Measurements from ENCODE around the gene IDH3B.
A peak's percentile ranks its signal among the peaks of the same experiment; 100 is the strongest.

IDH3B gene

GRCh38 chr20:2693286-2694007 is 29.4 kb upstream of the IDH3B start:
- H3K36me3 ChIP-seq = no peaks in the 10 kb centered on the region
- H3K4me1 ChIP-seq (ENCODE audit: control insufficient read depth in 1 of 2, insufficient read depth in 1 of 2, low read depth in 1 of 2, low read length in 1 of 2) = peaks cover 9 to 12% of the 10 kb centered on the region in 2 experiments
- no peaks in the 10 kb centered on the region for H3K9me3 ChIP-seq
- no peak overlapping the region for H3K4me3 ChIP-seq (ENCODE audit: low read depth in 1 of 2, low read length in 1 of 2)
- H3K27me3 ChIP-seq = peaks cover 97% of the 10 kb centered on the region
- H3K27ac ChIP-seq = no peak overlapping the region
- no peak for TF ChIP-seq CTCF (IDR thresholded peaks at IDR 0.05)

- H3K36me3 ChIP-seq = no peaks in the 10 kb centered on the region
- no peaks in the 10 kb centered on the region for H3K9me3 ChIP-seq
- H3K4me3 ChIP-seq (ENCODE audit: low read depth in 1 of 2, low read length in 1 of 2) = no peak overlapping the region
- no peak overlapping the region for H3K27ac ChIP-seq
- peaks cover 12 to 15% of the 10 kb centered on the region in 2 experiments for H3K4me1 ChIP-seq (ENCODE audit: control insufficient read depth in 1 of 2, insufficient read depth in 1 of 2, low read depth in 1 of 2, low read length in 1 of 2)
- H3K27me3 ChIP-seq = peaks cover 97% of the 10 kb centered on the region
- no peak for TF ChIP-seq CTCF (IDR thresholded peaks at IDR 0.05)
Measured at GRCh38 chr20:2692886-2693285, 28.9 kb upstream of the IDH3B start.

GRCh38 chr20:2692036-2692885 is 28.2 kb upstream of the IDH3B start, which contains the start of gene EBF4:
Gene EBF4, plus strand, starts transcription at chr20:2692780. Its CDS starts 866 bp downstream, at chr20:2693646.
- TF ChIP-seq CTCF (IDR thresholded peaks at IDR 0.05) = no peak
- H3K27me3 ChIP-seq = peaks cover 97% of the 10 kb centered on the region
- H3K36me3 ChIP-seq = no peaks in the 10 kb centered on the region
- H3K4me1 ChIP-seq (ENCODE audit: control insufficient read depth in 1 of 2, insufficient read depth in 1 of 2, low read depth in 1 of 2, low read length in 1 of 2) = peaks cover 14 to 19% of the 10 kb centered on the region in 2 experiments
- no peaks in the 10 kb centered on the region for H3K9me3 ChIP-seq
- peak within 1 kb of the TSS; percentile 37 to 50 for H3K4me3 ChIP-seq (ENCODE audit: low read depth in 1 of 2, low read length in 1 of 2)
- no peak within 1 kb of the TSS for H3K27ac ChIP-seq

DNA sequence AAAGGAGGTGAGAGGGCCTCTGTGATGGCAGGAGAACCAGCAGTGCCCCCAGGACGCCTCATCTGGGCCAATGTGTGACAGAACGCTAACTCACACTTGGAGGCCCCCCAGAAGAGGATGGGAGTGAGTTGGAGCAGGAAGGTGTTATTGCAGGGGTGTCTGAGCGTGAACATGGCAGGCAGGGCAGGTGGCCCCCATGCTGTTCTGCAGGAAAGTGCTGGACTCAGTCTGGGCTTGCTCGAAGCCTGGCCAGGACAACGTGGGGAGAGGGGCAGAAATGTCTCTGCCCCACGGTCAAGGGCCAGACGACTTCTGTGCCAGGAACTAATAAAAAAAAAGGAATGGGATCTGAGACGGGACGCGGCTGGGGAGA is 27.6 kb upstream of the IDH3B start:
- Histone ChIP-seq H3K9me3 (no peaks in the 10 kb centered on the region), H3K27ac (no peak overlapping the region), H3K4me3 (ENCODE audit: low read depth in 1 of 2, low read length in 1 of 2) (peak overlapping the region; percentile 37 to 50), H3K4me1 (ENCODE audit: control insufficient read depth in 1 of 2, insufficient read depth in 1 of 2, low read depth in 1 of 2, low read length in 1 of 2) (peaks cover 14 to 19% of the 10 kb centered on the region in 2 experiments), H3K36me3 (no peaks in the 10 kb centered on the region), H3K27me3 (peaks cover 96% of the 10 kb centered on the region)
- no peak for TF ChIP-seq CTCF (IDR thresholded peaks at IDR 0.05)

GRCh38 chr20:2691127-2691526 is 27.1 kb upstream of the IDH3B start:
- Histone ChIP-seq H3K27me3 (peaks cover 90% of the 10 kb centered on the region), H3K36me3 (no peaks in the 10 kb centered on the region)
- TF ChIP-seq CTCF (IDR thresholded peaks at IDR 0.05) = no peak

More at GRCh38 chr20:2691127-2691526, 27.1 kb upstream of the IDH3B start:
- H3K4me1 ChIP-seq (ENCODE audit: control insufficient read depth in 1 of 2, insufficient read depth in 1 of 2, low read depth in 1 of 2, low read length in 1 of 2) = peaks cover 14 to 19% of the 10 kb centered on the region in 2 experiments
- H3K9me3 ChIP-seq = no peaks in the 10 kb centered on the region
- no peak overlapping the region for H3K4me3 ChIP-seq (ENCODE audit: low read depth in 1 of 2, low read length in 1 of 2)
- no peak overlapping the region for H3K27ac ChIP-seq

All from neutrophil (primary cell).